Skeletal muscle tissue (tissue), 4 donors: ENCODE data around the gene ROBO1. TPM values are rescaled to one million over a fixed set of nuclear protein-coding genes. Genes with fewer than 3 reads are reported as not detected.

Source experiments
- H3K27ac ChIP-seq: one replicate; pipeline ENCODE4 v1.7.0; 2013; ENCODE audit warnings: mild to moderate bottlenecking, low read depth, low read length, inconsistent platforms
- H3K27me3 ChIP-seq, 3 donors: one replicate each; pipeline ENCODE4 v1.7.0; 2013; ENCODE audit warnings: low read length in 3 of 3; ENCODE audit not compliant: control insufficient read depth in 3 of 3, insufficient read depth in 3 of 3
- H3K36me3 ChIP-seq, 3 donors: one replicate each; pipeline ENCODE4 v1.7.0; 2013; ENCODE audit warnings: low read length in 3 of 3; ENCODE audit not compliant: control insufficient read depth in 3 of 3, insufficient read depth in 3 of 3
- H3K4me1 ChIP-seq, 3 donors: one replicate each; pipeline ENCODE4 v1.7.0; 2013; ENCODE audit warnings: low read length in 3 of 3, mild to moderate bottlenecking in 3 of 3; ENCODE audit not compliant: control insufficient read depth in 3 of 3, insufficient read depth in 3 of 3
- H3K4me3 ChIP-seq, 3 donors: one replicate each; pipeline ENCODE4 v1.7.0; 2013; ENCODE audit warnings: low read length in 3 of 3
- H3K9ac ChIP-seq, 3 donors: one replicate each; pipeline ENCODE4 v1.7.0; 2013; ENCODE audit warnings: low read length in 3 of 3, mild to moderate bottlenecking in 3 of 3, moderate library complexity in 2 of 3, low read depth in 1 of 3
- H3K9me3 ChIP-seq, 3 donors: one replicate each; pipeline ENCODE4 v1.7.0; 2013; ENCODE audit warnings: low read length in 3 of 3; ENCODE audit not compliant: control insufficient read depth in 3 of 3
- total RNA-seq: library from RNA; depleted of rRNA; stranded (reverse); fragments of >200 nt; gene quantifications from one replicate; pipeline ENCODE4 v1.2.3, GENCODE V29; 2014
- donor health status: Osteomylitis.

The ROBO1 gene
- total RNA-seq, 1 donor from 2014 or later: 20.4 TPM

DNA sequence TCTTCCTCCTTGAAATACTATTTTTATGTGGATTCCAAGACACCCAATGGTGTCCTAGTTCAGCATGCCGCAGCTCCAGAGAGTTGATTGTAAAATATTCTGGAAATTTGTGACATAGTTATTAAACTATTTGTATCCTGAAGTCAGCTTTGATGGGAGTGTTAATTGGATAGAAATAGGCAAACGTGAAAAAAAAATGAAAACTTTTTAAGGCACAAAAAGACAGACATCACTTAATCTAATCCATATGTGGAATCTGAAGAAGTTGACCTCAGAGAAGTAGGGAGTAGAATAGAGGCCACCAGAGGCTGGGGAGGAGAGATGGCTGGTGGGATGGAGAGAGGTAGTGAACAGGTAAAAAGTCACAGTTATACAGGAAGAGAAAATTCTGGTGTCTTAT is 704.2 kb downstream of the ROBO1 start:
- H3K9me3 ChIP-seq: no peaks in the 10 kb centered on the region
- no peak overlapping the region for H3K9ac ChIP-seq
- no peaks in the 10 kb centered on the region for H3K36me3 ChIP-seq
- no peak overlapping the region for H3K27ac ChIP-seq
- H3K4me1 ChIP-seq: no peaks in the 10 kb centered on the region
- no peak overlapping the region for H3K4me3 ChIP-seq
- no peaks in the 10 kb centered on the region for H3K27me3 ChIP-seq

DNA sequence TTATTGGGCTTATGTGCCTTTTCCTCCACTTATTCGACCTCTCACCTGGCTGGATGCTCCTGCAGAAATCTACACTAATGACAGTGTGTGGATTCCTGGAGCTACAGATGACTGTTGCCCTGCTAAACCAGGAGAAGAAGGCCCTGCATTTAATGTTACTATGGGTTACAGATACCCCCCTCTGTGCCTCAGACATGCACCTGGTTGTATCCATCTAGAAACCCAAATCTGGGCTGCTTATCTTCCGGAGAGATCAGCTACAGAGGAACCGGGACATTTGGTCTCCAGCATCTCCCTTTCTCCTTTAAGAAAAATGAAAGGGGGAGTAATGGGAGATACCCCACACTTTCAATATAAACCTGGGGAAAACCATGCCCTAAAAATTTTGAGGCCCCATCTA is 710.0 kb downstream of the ROBO1 start:
- no peak overlapping the region for H3K4me3 ChIP-seq
- no peaks in the 10 kb centered on the region for H3K27me3 ChIP-seq
- H3K27ac ChIP-seq: no peak overlapping the region
- no peaks in the 10 kb centered on the region for H3K4me1 ChIP-seq
- H3K9me3 ChIP-seq: peaks cover 0 to 3% (median 0%) of the 10 kb centered on the region in 3 donors
- no peak overlapping the region for H3K9ac ChIP-seq
- H3K36me3 ChIP-seq: no peaks in the 10 kb centered on the region

DNA sequence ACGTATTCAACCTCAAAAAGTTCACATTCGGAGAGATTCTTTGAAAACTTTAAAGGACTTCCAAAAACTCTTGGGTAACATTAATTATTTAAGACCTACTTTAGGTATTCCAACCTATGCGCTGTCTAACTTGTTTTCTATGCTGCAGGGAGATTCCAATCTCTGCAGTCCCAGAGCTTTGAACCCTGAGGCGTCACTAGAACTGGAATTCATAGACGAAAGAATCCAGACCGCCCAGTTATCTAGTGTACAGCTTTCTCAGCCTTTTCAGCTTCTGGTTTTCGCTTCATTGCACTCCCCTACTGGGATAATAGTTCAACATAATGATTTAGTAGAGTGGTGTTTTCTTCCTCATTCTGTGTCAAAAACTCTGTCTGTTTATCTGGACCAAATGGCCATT is 711.3 kb downstream of the ROBO1 start:
- Histone ChIP-seq H3K9me3 (peaks cover 0 to 3% (median 0%) of the 10 kb centered on the region in 3 donors), H3K36me3 (no peaks in the 10 kb centered on the region), H3K4me3 (no peak overlapping the region), H3K27ac (no peak overlapping the region), H3K27me3 (no peaks in the 10 kb centered on the region), H3K4me1 (no peaks in the 10 kb centered on the region), H3K9ac (no peak overlapping the region)

DNA sequence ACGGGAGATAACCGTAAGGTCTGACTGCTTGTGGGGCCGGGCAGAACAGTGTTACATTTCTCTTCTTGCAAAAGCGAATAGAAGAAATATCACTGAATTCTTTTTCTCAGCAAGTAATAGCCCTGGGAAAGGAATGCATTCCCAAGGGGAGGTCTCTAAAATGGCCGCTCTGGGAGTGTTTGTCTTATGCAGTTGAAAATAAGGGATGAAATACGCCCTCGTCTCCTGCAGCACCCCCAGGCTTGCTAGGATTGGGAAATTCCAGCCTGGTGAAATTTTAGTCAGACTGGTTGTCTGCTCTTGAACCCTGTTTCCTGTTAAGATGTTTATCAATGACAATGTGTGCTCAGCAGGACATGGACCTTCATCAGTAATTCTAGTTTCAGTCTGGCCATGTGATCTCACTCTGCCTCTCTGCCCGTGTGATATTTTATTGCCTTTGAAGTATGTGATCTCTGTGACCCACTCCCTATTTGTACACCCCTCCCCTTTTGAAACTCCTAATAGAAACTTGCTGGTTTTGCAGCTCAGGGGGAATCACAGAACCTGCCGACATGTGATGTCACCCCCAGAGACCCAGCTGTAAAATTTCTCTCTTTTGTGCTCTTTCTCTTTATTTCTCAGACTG is 715.6 kb downstream of the ROBO1 start:
- no peaks in the 10 kb centered on the region for H3K4me1 ChIP-seq
- no peaks in the 10 kb centered on the region for H3K36me3 ChIP-seq
- no peak overlapping the region for H3K9ac ChIP-seq
- no peaks in the 10 kb centered on the region for H3K27me3 ChIP-seq
- no peak overlapping the region for H3K27ac ChIP-seq
- no peak overlapping the region for H3K4me3 ChIP-seq
- peaks cover 0 to 3% (median 0%) of the 10 kb centered on the region in 3 donors for H3K9me3 ChIP-seq

DNA sequence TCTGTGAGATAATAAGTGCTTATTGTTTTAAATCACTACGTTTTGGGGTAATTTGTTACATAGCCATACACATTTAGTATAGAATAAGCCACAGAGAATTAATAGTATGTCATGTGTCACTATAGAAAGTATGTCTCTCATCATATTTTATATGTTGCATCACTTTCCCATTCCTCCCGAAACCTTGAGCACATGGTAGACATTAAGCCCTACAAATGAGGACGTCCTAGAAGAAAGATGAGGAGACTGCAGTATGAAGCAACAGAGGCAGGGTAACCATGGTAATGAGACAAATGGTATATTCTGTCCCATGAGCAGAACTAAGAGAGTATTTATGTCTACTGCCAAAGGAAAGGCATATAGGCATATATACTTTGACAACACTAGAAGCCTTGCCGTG is 720.2 kb downstream of the ROBO1 start:
- H3K27ac ChIP-seq: no peak overlapping the region
- no peak overlapping the region for H3K9ac ChIP-seq
- no peaks in the 10 kb centered on the region for H3K36me3 ChIP-seq
- no peaks in the 10 kb centered on the region for H3K27me3 ChIP-seq
- no peaks in the 10 kb centered on the region for H3K9me3 ChIP-seq
- no peak overlapping the region for H3K4me3 ChIP-seq
- H3K4me1 ChIP-seq: no peaks in the 10 kb centered on the region

DNA sequence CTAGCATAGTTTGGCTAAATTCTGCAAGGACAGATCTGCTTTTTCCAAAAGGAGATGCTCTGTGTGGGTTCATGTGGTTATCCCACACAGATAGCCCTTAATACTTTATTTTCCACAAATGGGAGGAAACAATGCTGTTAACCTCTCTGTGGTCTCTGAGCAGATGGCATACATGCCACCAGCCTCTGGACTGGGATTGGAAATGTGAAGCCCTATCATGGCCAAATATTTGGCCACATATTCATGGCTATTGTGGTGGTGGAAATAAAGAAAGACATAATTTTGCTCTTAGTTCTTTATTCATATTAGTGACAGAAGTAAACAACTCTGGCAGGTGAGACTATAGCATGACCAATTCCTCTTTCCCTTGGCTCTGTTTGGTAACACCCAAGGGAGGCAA is 726.2 kb downstream of the ROBO1 start:
- Histone ChIP-seq H3K9ac (no peak overlapping the region), H3K27ac (no peak overlapping the region), H3K4me3 (no peak overlapping the region), H3K27me3 (no peaks in the 10 kb centered on the region), H3K36me3 (no peaks in the 10 kb centered on the region), H3K9me3 (no peaks in the 10 kb centered on the region), H3K4me1 (no peaks in the 10 kb centered on the region)

DNA sequence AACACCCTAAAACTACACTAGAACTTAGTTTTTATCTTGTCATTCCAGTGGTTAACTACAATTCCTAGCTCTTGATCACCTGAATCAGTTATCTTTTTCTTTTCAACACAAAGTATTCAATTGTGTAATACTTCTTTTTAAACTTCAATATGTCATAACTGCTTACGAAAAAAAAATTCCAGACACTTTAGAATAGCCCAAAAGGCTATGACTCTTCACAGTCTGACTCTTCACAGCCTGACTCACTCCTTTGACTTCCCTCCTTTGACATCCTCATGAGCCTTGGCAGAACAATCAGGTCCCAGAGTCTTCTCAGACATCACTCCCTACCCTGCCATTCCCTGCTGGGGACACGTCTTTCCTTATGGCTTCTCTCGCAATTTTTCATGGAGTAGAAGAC is 727.1 kb downstream of the ROBO1 start:
- no peaks in the 10 kb centered on the region for H3K9me3 ChIP-seq
- H3K27me3 ChIP-seq: no peaks in the 10 kb centered on the region
- H3K9ac ChIP-seq: no peak overlapping the region
- H3K4me3 ChIP-seq: no peak overlapping the region
- no peak overlapping the region for H3K27ac ChIP-seq
- H3K4me1 ChIP-seq: no peaks in the 10 kb centered on the region
- H3K36me3 ChIP-seq: no peaks in the 10 kb centered on the region

DNA sequence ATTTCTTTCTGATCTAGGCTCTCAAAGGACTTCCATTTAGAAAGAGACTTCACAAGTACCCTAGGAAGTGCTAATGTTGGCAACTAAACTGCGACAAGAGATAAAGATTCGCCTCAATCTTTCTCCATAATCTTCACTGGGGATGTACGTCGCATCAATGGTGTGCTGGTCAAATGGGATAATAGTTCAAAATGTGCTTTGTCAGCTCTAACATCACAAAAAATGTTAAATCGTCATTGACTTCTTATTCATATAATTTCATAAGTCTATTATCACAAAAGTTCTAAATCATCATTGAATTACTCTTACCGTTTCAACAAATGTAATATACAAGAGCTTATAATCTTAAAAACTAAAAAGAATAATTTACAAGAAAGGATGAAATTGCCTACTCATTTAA is 727.7 kb downstream of the ROBO1 start:
- H3K36me3 ChIP-seq: no peaks in the 10 kb centered on the region
- no peaks in the 10 kb centered on the region for H3K27me3 ChIP-seq
- H3K4me1 ChIP-seq: no peaks in the 10 kb centered on the region
- no peak overlapping the region for H3K9ac ChIP-seq
- H3K9me3 ChIP-seq: no peaks in the 10 kb centered on the region
- H3K27ac ChIP-seq: no peak overlapping the region
- no peak overlapping the region for H3K4me3 ChIP-seq

DNA sequence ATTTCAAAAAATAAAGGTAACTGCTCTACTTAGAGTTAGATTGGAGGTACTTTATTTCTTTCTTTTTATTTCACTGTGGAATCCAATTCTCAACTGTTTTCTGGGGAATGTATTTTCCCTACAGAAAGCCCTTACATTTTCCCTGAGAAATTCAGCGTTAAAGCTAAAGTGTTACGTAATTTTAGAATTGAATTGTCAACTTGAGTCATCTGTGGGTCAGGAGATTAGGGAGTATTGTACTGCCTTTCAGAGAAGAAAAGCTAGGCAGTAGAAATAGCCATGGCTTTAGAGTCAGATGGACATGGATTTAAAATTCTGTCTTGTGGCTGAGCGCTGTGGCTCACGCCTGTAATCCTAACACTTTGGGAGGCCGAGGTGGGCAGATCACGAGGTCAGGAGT is 728.6 kb downstream of the ROBO1 start:
- Histone ChIP-seq H3K36me3 (no peaks in the 10 kb centered on the region), H3K9me3 (no peaks in the 10 kb centered on the region), H3K27ac (no peak overlapping the region), H3K9ac (no peak overlapping the region), H3K4me1 (no peaks in the 10 kb centered on the region), H3K27me3 (no peaks in the 10 kb centered on the region), H3K4me3 (no peak overlapping the region)

DNA sequence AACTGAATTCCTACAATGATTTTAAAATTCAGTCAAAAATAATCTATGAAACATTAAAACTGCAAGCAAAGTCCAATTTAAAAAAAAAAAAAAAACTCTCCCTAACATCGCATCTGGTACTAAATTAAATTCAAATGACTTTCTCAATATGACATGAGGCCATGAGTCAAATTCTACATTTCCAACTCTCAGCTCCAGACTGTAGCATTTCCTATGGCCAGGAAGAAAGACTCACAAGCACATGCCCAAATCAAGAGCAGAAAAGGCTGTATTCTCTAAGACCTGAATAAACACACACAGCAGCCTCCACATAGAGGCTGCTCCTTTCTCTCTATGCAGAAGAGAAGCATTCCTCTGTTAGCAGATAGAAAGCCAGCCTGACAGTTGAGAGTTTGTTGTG is 729.2 kb downstream of the ROBO1 start:
- no peaks in the 10 kb centered on the region for H3K27me3 ChIP-seq
- H3K9me3 ChIP-seq: no peaks in the 10 kb centered on the region
- H3K4me3 ChIP-seq: no peak overlapping the region
- no peak overlapping the region for H3K27ac ChIP-seq
- H3K4me1 ChIP-seq: no peaks in the 10 kb centered on the region
- no peak overlapping the region for H3K9ac ChIP-seq
- no peaks in the 10 kb centered on the region for H3K36me3 ChIP-seq

DNA sequence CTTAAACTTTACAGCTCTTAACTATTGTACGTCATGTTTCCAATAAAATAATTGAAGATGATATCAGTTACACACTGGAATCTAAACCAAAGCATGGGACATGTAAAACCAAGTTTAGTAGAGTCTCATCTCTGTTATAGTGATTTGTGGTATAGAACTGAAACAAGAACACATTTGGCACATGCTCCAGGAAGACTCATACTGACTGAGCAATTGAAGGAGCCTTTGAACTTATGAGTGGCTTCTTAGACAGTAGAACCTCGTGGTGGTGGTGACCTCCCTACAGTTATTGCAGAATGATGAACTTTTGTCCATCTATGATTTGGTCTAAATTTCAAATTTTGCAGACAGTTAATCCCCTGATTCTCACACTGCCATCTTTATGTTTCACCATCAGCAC is 729.7 kb downstream of the ROBO1 start:
- Histone ChIP-seq H3K27ac (no peak overlapping the region), H3K27me3 (no peaks in the 10 kb centered on the region), H3K4me3 (no peak overlapping the region), H3K9ac (no peak overlapping the region), H3K36me3 (no peaks in the 10 kb centered on the region), H3K4me1 (no peaks in the 10 kb centered on the region), H3K9me3 (no peaks in the 10 kb centered on the region)
